Ectodermal cell (in vitro differentiated cells): ENCODE data around the gene TAS1R1.
A peak's percentile ranks its signal among the peaks of the same experiment; 100 is the strongest.

Source experiments
- H3K27ac ChIP-seq: 2 replicates; pipeline ENCODE4 v1.7.0; 2013; ENCODE audit warnings: mild to moderate bottlenecking, low read depth, low read length; ENCODE audit not compliant: insufficient read depth, poor library complexity, severe bottlenecking
- H3K27me3 ChIP-seq: 2 replicates; pipeline ENCODE4 v1.7.0; 2013; ENCODE audit warnings: mild to moderate bottlenecking, low read length; ENCODE audit not compliant: insufficient read depth, control insufficient read depth, poor library complexity, severe bottlenecking
- H3K36me3 ChIP-seq: one replicate; pipeline ENCODE4 v1.7.0; 2013; ENCODE audit warnings: low read length; ENCODE audit not compliant: control insufficient read depth, insufficient read depth
- H3K4me1 ChIP-seq: one replicate; pipeline ENCODE4 v1.7.0; 2013; ENCODE audit warnings: low read length; ENCODE audit not compliant: control insufficient read depth, insufficient read depth
- H3K4me3 ChIP-seq: 2 replicates; pipeline ENCODE4 v1.7.0; 2013; ENCODE audit warnings: low read depth, low read length, control low read depth; ENCODE audit not compliant: insufficient read depth
- H3K9me3 ChIP-seq: 2 replicates; pipeline ENCODE4 v1.7.0; 2013; ENCODE audit warnings: mild to moderate bottlenecking, low read length, moderate library complexity; ENCODE audit not compliant: control insufficient read depth
- WGBS, 2 experiments: methylation state at CpG; one replicate each; pipeline ENCODE4 v1.1.7; 2013; ENCODE audit warnings: missing lambda C conversion rate in 2 of 2; 5-methylcytosine and 5-hydroxymethylcytosine counted together

The TAS1R1 gene

GRCh38 chr1:6570987-6571386 lies 15.9 kb downstream of the TAS1R1 start:
- H3K27ac ChIP-seq = no peak overlapping the region
- peaks cover 2% of the 10 kb centered on the region for H3K27me3 ChIP-seq
- H3K9me3 ChIP-seq = no peaks in the 10 kb centered on the region
- no peak overlapping the region for H3K4me3 ChIP-seq
- no peaks in the 10 kb centered on the region for H3K36me3 ChIP-seq
- WGBS, 2 experiments = 73 to 75% methylated on average over 5 of the region's 5 CpGs
- H3K4me1 ChIP-seq = no peaks in the 10 kb centered on the region

- Histone ChIP-seq H3K27ac (no peak overlapping the region), H3K27me3 (no peaks in the 10 kb centered on the region), H3K36me3 (no peaks in the 10 kb centered on the region), H3K4me1 (no peaks in the 10 kb centered on the region), H3K4me3 (no peak overlapping the region), H3K9me3 (no peaks in the 10 kb centered on the region)
- WGBS, 2 experiments = 79 to 82% methylated on average over 12 of the region's 12 CpGs
These were observed 17.7 kb downstream of the TAS1R1 start for GRCh38 chr1:6572653-6573383.

- 75 to 78% methylated on average over 8 of the region's 8 CpGs for WGBS, 2 experiments
- no peaks in the 10 kb centered on the region for H3K9me3 ChIP-seq
- no peak overlapping the region for H3K27ac ChIP-seq
- H3K4me3 ChIP-seq = no peak overlapping the region
- H3K27me3 ChIP-seq = no peaks in the 10 kb centered on the region
- H3K4me1 ChIP-seq = peaks cover 3% of the 10 kb centered on the region
- H3K36me3 ChIP-seq = no peaks in the 10 kb centered on the region
These were observed 19.0 kb downstream of the TAS1R1 start for GRCh38 chr1:6574025-6574620.

- 90 to 92% methylated on average over 14 of the region's 14 CpGs for WGBS, 2 experiments
- Histone ChIP-seq H3K9me3 (no peaks in the 10 kb centered on the region), H3K27ac (no peak overlapping the region), H3K27me3 (no peaks in the 10 kb centered on the region), H3K4me3 (no peak overlapping the region), H3K36me3 (no peaks in the 10 kb centered on the region), H3K4me1 (peaks cover 8% of the 10 kb centered on the region)
These were observed 19.7 kb downstream of the TAS1R1 start for GRCh38 chr1:6574818-6575217.

- Histone ChIP-seq H3K36me3 (no peaks in the 10 kb centered on the region), H3K27me3 (no peaks in the 10 kb centered on the region), H3K27ac (no peak overlapping the region), H3K4me1 (peaks cover 17% of the 10 kb centered on the region), H3K9me3 (no peaks in the 10 kb centered on the region), H3K4me3 (no peak overlapping the region)
- WGBS, 2 experiments = 86 to 87% methylated on average over 6 of the region's 6 CpGs
These were observed 22.9 kb downstream of the TAS1R1 start for GRCh38 chr1:6577831-6578525.

GRCh38 chr1:6578624-6579373 lies 23.7 kb downstream of the TAS1R1 start:
- Histone ChIP-seq H3K4me3 (peak overlapping the region; percentile 96), H3K27me3 (no peaks in the 10 kb centered on the region), H3K9me3 (no peaks in the 10 kb centered on the region), H3K27ac (no peak overlapping the region), H3K36me3 (no peaks in the 10 kb centered on the region), H3K4me1 (peaks cover 17% of the 10 kb centered on the region)
- WGBS, 2 experiments = 92 to 93% methylated on average over 14 of the region's 14 CpGs

- peak within 1 kb of the TSS; percentile 73 for H3K27ac ChIP-seq
These were observed 24.4 kb downstream of the TAS1R1 start, which contains the start of gene ZBTB48 for GRCh38 chr1:6579374-6580118. Gene ZBTB48 (plus strand): TSS chr1:6579994. CDS start chr1:6580610, 616 bp downstream.

GRCh38 chr1:6580119-6580592 lies 25.0 kb downstream of the TAS1R1 start:
- no peaks in the 10 kb centered on the region for H3K9me3 ChIP-seq
- WGBS, 2 experiments = 2 to 3% methylated on average over 30 of the region's 30 CpGs
- no peaks in the 10 kb centered on the region for H3K27me3 ChIP-seq
- H3K4me1 ChIP-seq = peaks cover 17% of the 10 kb centered on the region
- H3K36me3 ChIP-seq = no peaks in the 10 kb centered on the region
- no peak overlapping the region for H3K27ac ChIP-seq
- H3K4me3 ChIP-seq = peak overlapping the region; percentile 96

More at GRCh38 chr1:6579374-6580118, 24.4 kb downstream of the TAS1R1 start, which contains the start of gene ZBTB48:
- Histone ChIP-seq H3K9me3 (no peaks in the 10 kb centered on the region), H3K36me3 (no peaks in the 10 kb centered on the region), H3K4me1 (peaks cover 17% of the 10 kb centered on the region), H3K27me3 (no peaks in the 10 kb centered on the region), H3K4me3 (peak within 1 kb of the TSS; percentile 96)
- 21% methylated on average over 58 of the region's 58 CpGs for WGBS, 2 experiments

GRCh38 chr1:6580593-6581409 lies 25.7 kb downstream of the TAS1R1 start:
- Histone ChIP-seq H3K27ac (no peak overlapping the region), H3K36me3 (no peaks in the 10 kb centered on the region), H3K27me3 (no peaks in the 10 kb centered on the region), H3K4me3 (peak overlapping the region; percentile 96), H3K9me3 (no peaks in the 10 kb centered on the region), H3K4me1 (peaks cover 17% of the 10 kb centered on the region)
- 52 to 57% methylated on average over 19 of the region's 19 CpGs for WGBS, 2 experiments
